Loucy (cell line): Measurements from ENCODE around the gene GRAMD4.
"Not testable (repeated sequence)": the region's sequence is repeated elsewhere in the genome, so short reads cannot be mapped to it uniquely, and the experiment has no call there.

Source experiments
- EZH2phosphoT487 ChIP-seq: fragments of 200-600 bp; IDR thresholded peaks from 2 replicates; pipeline ENCODE4 v1.6.1; 2018; ENCODE audit warnings: antibody characterized with exemption, mild to moderate bottlenecking, moderate library complexity, borderline replicate concordance
- TF ChIP-seq, protein P1 (sequence below): fragments of 200-600 bp; sonication (generic); conservative IDR thresholded peaks from 2 replicates; pipeline ENCODE4 v1.5.1; 2014; ENCODE audit warnings: mild to moderate bottlenecking, antibody characterized with exemption, low read length

- TF ChIP-seq, protein P1, sequence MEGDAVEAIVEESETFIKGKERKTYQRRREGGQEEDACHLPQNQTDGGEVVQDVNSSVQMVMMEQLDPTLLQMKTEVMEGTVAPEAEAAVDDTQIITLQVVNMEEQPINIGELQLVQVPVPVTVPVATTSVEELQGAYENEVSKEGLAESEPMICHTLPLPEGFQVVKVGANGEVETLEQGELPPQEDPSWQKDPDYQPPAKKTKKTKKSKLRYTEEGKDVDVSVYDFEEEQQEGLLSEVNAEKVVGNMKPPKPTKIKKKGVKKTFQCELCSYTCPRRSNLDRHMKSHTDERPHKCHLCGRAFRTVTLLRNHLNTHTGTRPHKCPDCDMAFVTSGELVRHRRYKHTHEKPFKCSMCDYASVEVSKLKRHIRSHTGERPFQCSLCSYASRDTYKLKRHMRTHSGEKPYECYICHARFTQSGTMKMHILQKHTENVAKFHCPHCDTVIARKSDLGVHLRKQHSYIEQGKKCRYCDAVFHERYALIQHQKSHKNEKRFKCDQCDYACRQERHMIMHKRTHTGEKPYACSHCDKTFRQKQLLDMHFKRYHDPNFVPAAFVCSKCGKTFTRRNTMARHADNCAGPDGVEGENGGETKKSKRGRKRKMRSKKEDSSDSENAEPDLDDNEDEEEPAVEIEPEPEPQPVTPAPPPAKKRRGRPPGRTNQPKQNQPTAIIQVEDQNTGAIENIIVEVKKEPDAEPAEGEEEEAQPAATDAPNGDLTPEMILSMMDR = not testable (repeated sequence)
- TF ChIP-seq EZH2phosphoT487 = not testable (repeated sequence)
Observed at GRCh38 chr22:46621243-46621930, 1.2 kb downstream of the GRAMD4 start.
